CD4-positive, alpha-beta T cell (primary cell): Measurements from ENCODE around the gene FAM241A. TPM values are rescaled to one million over a fixed set of nuclear protein-coding genes. Genes with fewer than 3 reads are reported as not detected.

Experiments
- ATAC-seq: fragments of 200-7000 bp; cut with Tn5 transposase; one replicate; pipeline ENCODE4 v1.10.0; 2022; ENCODE audit warnings: mild to moderate bottlenecking; ENCODE audit not compliant: poor library complexity
- CTCF ChIA-PET: fragments of 350-600 bp; sonication (Branson Sonifier 250); formaldehyde crosslinking; loops from one replicate; lab custom pipeline; 2021; ENCODE audit warnings: antibody characterized with exemption, inconsistent platforms; lab: Charles Lee
- POLR2A ChIA-PET: fragments of 350-600 bp; sonication (Branson Sonifier 250); formaldehyde crosslinking; loops from one replicate; lab custom pipeline; 2021; ENCODE audit warnings: antibody characterized with exemption, inconsistent platforms; lab: Charles Lee
- DNase-seq, 14 experiments: peaks; one replicate each; pipeline ENCODE4 v3.0.0-alpha.2; 2013 to 2020; ENCODE audit warnings: mixed read lengths in 2 of 14
- H3K27ac ChIP-seq, 2 donors: one replicate each; pipeline versions ENCODE4 v1.5.1 to v1.7.0; 2013; ENCODE audit warnings: low read length in 2 of 2, low read depth in 1 of 2, mild to moderate bottlenecking in 1 of 2
- H3K27me3 ChIP-seq, 2 experiments: 1 replicate in 1 of 2; 2 replicates in 1 of 2; pipeline versions ENCODE4 v1.6.1 to v1.7.0; 2013; ENCODE audit warnings: low read length in 2 of 2, control low read depth in 1 of 2, mild to moderate bottlenecking in 1 of 2, moderate library complexity in 1 of 2; ENCODE audit not compliant: insufficient read depth in 2 of 2, control insufficient read depth in 1 of 2
- H3K36me3 ChIP-seq: one replicate; pipeline ENCODE4 v1.6.1; 2013; ENCODE audit warnings: low read length, control low read depth; ENCODE audit not compliant: insufficient read depth
- H3K4me1 ChIP-seq: one replicate; pipeline ENCODE4 v1.6.1; 2013; ENCODE audit warnings: low read length, control low read depth; ENCODE audit not compliant: insufficient read depth
- H3K4me3 ChIP-seq: one replicate; pipeline ENCODE4 v1.5.1; 2013; ENCODE audit warnings: mild to moderate bottlenecking, low read length, moderate library complexity
- H3K9me3 ChIP-seq, 2 experiments: 1 replicate in 1 of 2; 2 replicates in 1 of 2; pipeline versions ENCODE4 v1.6.1 to v1.7.0; 2013; ENCODE audit warnings: low read length in 2 of 2, mild to moderate bottlenecking in 2 of 2, control low read depth in 1 of 2, moderate library complexity in 1 of 2; ENCODE audit not compliant: control insufficient read depth in 1 of 2, insufficient read depth in 1 of 2
- H3K27ac Mint-ChIP-seq: one replicate; pipeline ENCODE4 v1.8.0; 2020; ENCODE audit warnings: mixed read lengths
- H3K27me3 Mint-ChIP-seq: one replicate; pipeline ENCODE4 v1.8.0; 2021; ENCODE audit warnings: mixed read lengths
- H3K36me3 Mint-ChIP-seq: one replicate; pipeline ENCODE4 v1.8.0; 2021; ENCODE audit warnings: low read depth, mixed read lengths
- H3K4me1 Mint-ChIP-seq: one replicate; pipeline ENCODE4 v1.8.0; 2021; ENCODE audit warnings: low read depth, mixed read lengths
- H3K4me3 Mint-ChIP-seq: one replicate; pipeline ENCODE4 v1.8.0; 2020; ENCODE audit warnings: mild to moderate bottlenecking, mixed read lengths
- H3K9me3 Mint-ChIP-seq: one replicate; pipeline ENCODE4 v1.8.0; 2020; ENCODE audit warnings: mixed read lengths
- CTCF ChIP-seq: fragments of 200-600 bp; IDR thresholded peaks from one replicate; pipeline ENCODE4 v1.8.0; 2022; ENCODE audit warnings: antibody characterized with exemption, mild to moderate bottlenecking
- intact Hi-C, 2 experiments: fragments of 100-400 bp; cut with DNase I in 1 of 2; cut with micrococcal nuclease in 1 of 2; formaldehyde crosslinking; loops; one replicate each; pipeline versions ENCODE4 v1.15.1 to v1.9.0; 2023 to 2025; cut with DNase I, micrococcal nuclease
- total RNA-seq, 174 experiments: library from RNA in 2 of 174; stranded (reverse) in 2 of 174; gene quantifications; one replicate each; pipeline ENCODE4 v1.2.3 and lab custom pipeline; 2021 to 2026

FAM241A gene
- total RNA-seq, 2 experiments from 2014 or later = 0.74 to 1.1 TPM

DNA sequence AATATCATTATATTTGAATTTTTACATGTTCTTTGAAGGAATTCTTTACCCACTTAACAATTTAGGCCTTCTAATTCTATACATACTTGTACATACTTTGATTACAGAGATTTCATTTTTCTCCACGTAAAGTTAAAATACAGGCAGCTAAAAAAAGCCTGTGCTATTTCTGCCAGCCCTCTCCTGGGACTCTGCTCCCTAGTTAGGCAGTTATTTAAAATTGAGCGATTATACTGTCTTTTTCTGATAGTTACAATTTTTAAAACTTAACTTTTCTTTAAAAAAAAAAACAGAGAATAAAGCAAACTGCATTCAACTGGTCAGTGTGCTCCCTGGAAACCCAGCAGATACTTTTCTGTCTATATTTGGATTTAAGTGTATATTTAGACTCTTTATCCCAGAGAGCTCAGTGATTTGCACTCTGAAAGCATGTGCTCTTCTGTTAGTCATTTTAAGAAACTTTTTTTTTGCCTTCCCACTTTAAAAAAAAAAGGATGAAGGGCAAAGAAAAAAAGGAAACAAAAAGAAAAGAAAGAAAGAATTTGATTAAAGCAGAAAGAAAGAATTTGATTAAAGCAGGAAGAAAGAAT, 18.1 kb upstream of the FAM241A start:
- Histone ChIP-seq H3K4me3 (no peak overlapping the region), H3K27me3 (peaks cover 0 to 3% of the 10 kb centered on the region in 2 experiments), H3K36me3 (no peaks in the 10 kb centered on the region), H3K4me1 (no peaks in the 10 kb centered on the region), H3K9me3 (no peaks in the 10 kb centered on the region), H3K27ac (no peak overlapping the region)
- TF ChIP-seq CTCF = no peak
- Mint-ChIP-seq H3K27me3 (peaks cover 4% of the 10 kb centered on the region), H3K4me3 (no peak overlapping the region), H3K9me3 (no peaks in the 10 kb centered on the region), H3K4me1 (no peaks in the 10 kb centered on the region), H3K27ac (no peak overlapping the region), H3K36me3 (no peaks in the 10 kb centered on the region)
- DNase-seq = no peak
- intact Hi-C loops = no loop called here
- POLR2A ChIA-PET = no interaction called here
- ATAC-seq = no peak
- CTCF ChIA-PET = no interaction called here

DNA sequence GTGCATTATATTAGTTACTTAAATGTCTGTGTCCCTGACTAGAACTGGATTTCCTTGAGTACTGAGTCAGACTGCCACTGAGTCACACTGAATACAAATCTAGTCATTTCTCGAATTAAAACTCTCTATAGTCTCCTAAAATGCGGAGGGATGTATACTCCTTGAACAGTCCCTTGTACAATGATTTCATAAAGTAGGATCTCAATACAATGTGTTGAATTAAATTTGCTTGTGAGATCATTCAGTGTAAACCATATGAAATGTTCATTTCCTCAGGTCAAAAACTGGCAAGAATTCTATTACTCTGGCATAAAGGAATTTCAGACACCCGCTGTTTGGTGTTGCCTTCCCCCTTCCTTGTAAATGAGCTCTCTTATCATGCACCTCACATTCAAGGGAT, 17.5 kb upstream of the FAM241A start:
- Mint-ChIP-seq H3K36me3 (no peaks in the 10 kb centered on the region), H3K27ac (no peak overlapping the region), H3K4me1 (no peaks in the 10 kb centered on the region), H3K4me3 (no peak overlapping the region), H3K9me3 (no peaks in the 10 kb centered on the region), H3K27me3 (peaks cover 4% of the 10 kb centered on the region)
- Histone ChIP-seq H3K27ac (no peak overlapping the region), H3K4me3 (no peak overlapping the region), H3K27me3 (peaks cover 0 to 3% of the 10 kb centered on the region in 2 experiments), H3K9me3 (no peaks in the 10 kb centered on the region), H3K36me3 (no peaks in the 10 kb centered on the region), H3K4me1 (no peaks in the 10 kb centered on the region)
- ChIA-PET CTCF (no interaction called here), POLR2A (no interaction called here)
- no peak for ATAC-seq
- DNase-seq = no peak
- intact Hi-C loops = no loop called here
- TF ChIP-seq CTCF = no peak

DNA sequence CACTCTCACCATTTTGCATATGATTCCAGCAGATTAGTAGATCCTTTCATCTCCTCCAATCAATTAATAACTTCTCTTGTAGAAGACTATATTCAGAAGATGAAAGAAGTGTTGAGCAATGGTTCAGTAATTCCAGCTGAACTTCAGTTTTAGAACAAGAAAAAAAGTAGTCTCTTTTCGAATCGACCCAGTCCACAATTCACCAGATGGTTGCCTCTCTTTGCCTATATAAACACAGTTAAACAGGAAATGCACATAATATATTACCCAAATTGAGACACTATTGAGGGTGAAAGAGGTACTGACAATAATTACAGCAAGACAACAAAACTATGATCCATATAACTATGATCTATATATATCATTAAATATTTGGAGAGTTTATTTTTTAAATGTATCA, 16.8 kb upstream of the FAM241A start:
- H3K36me3 Mint-ChIP-seq = no peaks in the 10 kb centered on the region
- no peak for ATAC-seq
- TF ChIP-seq CTCF = no peak
- H3K4me3 ChIP-seq = no peak overlapping the region
- intact Hi-C loops = no loop called here
- no peak overlapping the region for H3K27ac ChIP-seq
- H3K9me3 ChIP-seq = no peaks in the 10 kb centered on the region
- DNase-seq = no peak
- no peaks in the 10 kb centered on the region for H3K4me1 Mint-ChIP-seq
- H3K27me3 ChIP-seq = peaks cover 0 to 3% of the 10 kb centered on the region in 2 experiments
- ChIA-PET CTCF (no interaction called here), POLR2A (no interaction called here)
- H3K27ac Mint-ChIP-seq = no peak overlapping the region
- no peaks in the 10 kb centered on the region for H3K36me3 ChIP-seq
- H3K4me1 ChIP-seq = no peaks in the 10 kb centered on the region
- no peaks in the 10 kb centered on the region for H3K9me3 Mint-ChIP-seq
- H3K27me3 Mint-ChIP-seq = peaks cover 4% of the 10 kb centered on the region
- H3K4me3 Mint-ChIP-seq = no peak overlapping the region
